GM18526 (cell line): ENCODE results near the gene SLC38A10.

Source experiments
- POLR2A ChIP-seq: IDR thresholded peaks from 3 replicates; pipeline ENCODE4 v1.6.1; 2011; ENCODE audit not compliant: insufficient read length; ENCODE audit errors: extremely low read depth

SLC38A10 gene

DNA sequence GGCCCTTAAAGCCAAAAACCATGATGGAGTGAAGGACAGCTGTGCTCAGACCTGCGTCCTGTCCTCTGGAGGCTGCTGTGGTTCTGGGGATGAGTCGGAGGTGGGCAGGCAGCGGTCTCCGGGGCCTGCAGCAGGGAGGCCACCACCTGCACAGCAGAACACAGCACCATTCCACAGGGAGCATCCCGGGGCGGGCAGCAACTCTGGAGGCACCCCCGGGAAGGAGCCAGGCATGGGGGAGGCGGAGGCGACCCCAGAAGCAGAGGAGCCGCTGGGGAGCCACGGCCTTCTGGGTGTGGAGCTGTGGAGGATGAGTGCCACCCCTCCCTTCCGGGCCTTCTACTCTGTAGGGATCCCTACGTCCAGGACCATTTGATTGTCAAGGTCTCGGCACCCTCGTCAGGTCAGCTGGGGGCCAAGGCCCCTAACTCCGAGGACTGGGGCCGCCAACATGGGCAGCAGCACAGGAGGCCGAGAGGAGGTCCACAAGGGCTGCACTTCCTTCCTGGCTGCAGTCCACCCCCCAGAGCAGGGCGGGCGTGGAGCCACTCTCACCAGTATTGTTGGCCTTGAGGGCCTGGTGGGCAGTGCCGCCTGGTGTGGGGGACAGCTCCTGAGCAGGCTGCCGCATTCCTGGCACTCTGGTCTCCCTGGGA is 96.2 kb downstream of the SLC38A10 start:
- TF ChIP-seq POLR2A, result no peak

DNA sequence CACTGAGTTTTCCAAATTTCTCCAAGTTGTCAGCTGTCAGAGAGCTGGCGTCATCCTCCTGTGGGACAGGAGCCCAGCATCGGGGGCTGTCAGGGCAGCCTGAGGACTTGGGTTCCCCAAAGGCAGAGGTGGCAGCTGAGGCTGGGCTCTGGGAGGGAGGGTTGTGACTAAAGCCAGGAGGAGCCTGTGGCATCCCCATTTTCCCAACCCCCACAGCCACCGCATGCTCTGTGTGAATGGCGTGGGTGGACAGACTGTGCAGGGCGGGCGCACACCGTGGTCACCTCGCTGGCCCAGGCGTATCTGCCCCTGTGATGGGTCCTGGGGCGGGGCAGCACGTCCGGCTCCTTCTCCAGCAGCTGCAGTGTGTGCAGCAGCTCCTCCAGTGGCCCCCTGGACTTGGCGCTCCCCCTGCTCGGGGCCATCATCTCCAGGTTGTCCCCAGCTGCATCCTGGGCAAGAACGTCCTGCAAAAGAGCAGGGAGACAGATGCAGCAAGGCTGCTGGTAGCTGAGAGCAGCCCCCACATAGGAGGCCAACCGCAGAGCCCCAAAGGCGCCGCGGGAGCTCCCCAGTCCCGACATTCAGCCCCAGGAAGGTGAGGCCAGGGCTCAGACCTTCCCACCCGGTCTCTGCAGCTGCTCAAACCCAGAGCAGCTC is 97.1 kb downstream of the SLC38A10 start:
- TF ChIP-seq POLR2A, result no peak

DNA sequence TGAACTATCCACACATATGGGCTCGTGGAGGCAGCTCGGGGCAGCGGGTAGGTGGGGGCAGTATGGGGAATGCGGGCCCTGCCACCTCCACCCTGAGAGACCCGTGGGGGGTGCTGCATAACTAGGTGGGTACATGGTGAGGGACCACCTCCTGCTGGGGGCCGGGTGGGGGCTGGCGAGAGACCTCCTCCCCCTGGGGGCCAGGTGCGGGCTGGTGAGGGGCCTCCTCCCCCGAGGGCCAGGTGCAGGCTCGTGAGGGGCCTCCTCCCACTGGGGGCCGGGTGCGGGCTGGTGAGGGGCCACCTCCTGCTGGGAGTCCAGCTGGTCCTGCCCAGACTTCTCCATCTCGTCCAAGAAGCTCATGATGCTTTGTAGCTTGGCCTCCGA is 97.7 kb downstream of the SLC38A10 start:
- TF ChIP-seq POLR2A, result no peak

DNA sequence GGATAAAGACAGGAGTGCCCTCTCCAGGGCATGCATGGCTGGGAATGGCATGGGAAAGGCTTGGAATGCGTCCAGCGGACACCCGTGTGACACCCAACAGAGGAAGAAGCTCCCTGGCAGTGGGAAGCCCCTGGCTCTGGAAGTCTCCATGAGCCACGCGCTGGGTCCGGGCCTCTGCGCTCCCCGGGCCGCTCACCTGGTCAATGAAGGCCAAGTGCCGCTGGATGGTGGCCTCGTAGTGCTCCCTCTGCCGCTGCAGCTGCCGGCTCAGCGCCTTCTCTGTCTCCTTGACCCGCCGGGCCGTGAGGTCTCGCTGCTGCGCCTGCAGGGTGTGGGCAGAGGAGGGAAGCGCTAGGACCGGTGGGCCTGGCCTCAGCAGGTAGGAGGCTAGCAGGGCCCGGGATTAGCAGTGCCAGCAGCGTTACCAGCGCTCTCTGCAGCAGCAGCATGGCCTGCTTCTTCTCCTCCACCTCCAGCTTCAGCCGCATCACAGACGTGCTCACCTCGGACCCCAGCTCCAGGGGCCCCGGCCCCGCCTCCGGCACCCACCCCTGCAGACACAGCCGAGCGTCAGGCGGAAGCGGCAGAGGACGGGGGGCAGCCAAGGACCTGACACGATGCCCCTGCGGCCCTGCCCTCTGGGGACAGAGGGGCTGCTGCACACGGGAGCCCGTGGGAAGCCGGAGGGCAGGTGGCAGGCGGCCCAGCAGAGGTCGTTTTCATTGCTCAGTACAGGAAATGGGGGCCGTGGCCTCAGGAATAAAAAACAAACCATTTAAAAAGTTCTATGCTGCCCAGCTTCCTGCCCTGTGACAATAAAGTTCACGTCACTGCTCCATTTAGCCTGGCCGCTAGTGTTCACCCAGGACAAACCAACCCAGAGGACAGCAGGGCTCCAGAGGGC is 98.3 kb downstream of the SLC38A10 start:
- no peak for TF ChIP-seq POLR2A

DNA sequence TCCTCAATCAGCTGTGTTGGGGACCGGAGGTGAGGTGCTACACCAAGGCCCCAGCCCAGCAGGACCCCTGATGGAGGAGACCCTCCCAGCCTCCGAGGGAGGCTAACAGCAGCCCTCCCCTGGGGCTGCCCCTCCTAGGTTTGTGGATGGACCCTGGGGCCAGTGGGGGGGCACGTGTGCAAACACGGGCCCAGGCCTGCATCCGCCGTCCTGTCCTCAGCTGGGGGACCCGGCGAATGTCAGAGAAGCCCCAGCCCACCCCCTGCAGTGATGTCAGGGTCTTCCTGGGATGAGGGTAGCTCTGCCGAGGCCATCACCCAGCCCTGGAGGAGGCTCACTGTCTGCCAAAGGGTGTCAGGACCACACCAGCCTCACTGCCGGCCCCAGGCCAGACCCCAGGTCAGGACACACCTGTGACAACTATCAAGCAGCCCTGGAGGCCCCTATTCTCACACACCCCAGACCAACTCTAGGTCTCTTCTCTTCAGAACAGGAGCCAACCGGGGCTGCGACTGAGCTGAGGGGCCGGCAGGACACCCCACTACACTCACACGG is 99.1 kb downstream of the SLC38A10 start:
- TF ChIP-seq POLR2A, result no peak
